KMS-11 (cell line): ENCODE results near the gene CERS6.
A peak's percentile ranks its signal among the peaks of the same experiment; 100 is the strongest.

ENCODE experiments used
- H2AFZ ChIP-seq: fragments of 200-600 bp; sonication (generic); 2 replicates; pipeline ENCODE4 v1.6.1; 2016; ENCODE audit warnings: antibody characterized with exemption, mixed run types, low read depth
- H3K27ac ChIP-seq: fragments of 200-600 bp; sonication (generic); 2 replicates; pipeline ENCODE4 v1.6.1; 2016; ENCODE audit warnings: mild to moderate bottlenecking, mixed run types
- H3K27me3 ChIP-seq: fragments of 200-600 bp; sonication (generic); 2 replicates; pipeline ENCODE4 v1.6.1; 2017; ENCODE audit warnings: mild to moderate bottlenecking, low read depth, mixed run types, moderate library complexity; ENCODE audit not compliant: insufficient read depth
- H3K36me3 ChIP-seq: fragments of 200-600 bp; sonication (generic); 2 replicates; pipeline ENCODE4 v1.6.1; 2017; ENCODE audit warnings: mild to moderate bottlenecking, mixed run types; ENCODE audit not compliant: insufficient read depth
- H3K4me1 ChIP-seq: fragments of 200-600 bp; sonication (generic); 2 replicates; pipeline ENCODE4 v1.6.1; 2016; ENCODE audit warnings: mild to moderate bottlenecking, low read depth, mixed run types; ENCODE audit not compliant: poor library complexity, severe bottlenecking
- H3K4me2 ChIP-seq: fragments of 200-600 bp; sonication (generic); 2 replicates; pipeline ENCODE4 v1.7.0; 2016; ENCODE audit warnings: mild to moderate bottlenecking, mixed run types
- H3K4me3 ChIP-seq: fragments of 200-600 bp; sonication (generic); IDR thresholded peaks from 2 replicates; pipeline ENCODE4 v1.6.1; 2017; ENCODE audit warnings: low read depth, low read length, mixed read lengths; ENCODE audit not compliant: insufficient read depth
- H3K79me2 ChIP-seq: fragments of 200-600 bp; sonication (generic); 2 replicates; pipeline ENCODE4 v1.6.1; 2016; ENCODE audit warnings: low read depth, mixed run types; ENCODE audit not compliant: insufficient read depth
- H3K9ac ChIP-seq: fragments of 200-600 bp; sonication (generic); 2 replicates; pipeline ENCODE4 v1.6.1; 2016; ENCODE audit warnings: mild to moderate bottlenecking, mixed run types
- H4K20me1 ChIP-seq: fragments of 200-600 bp; sonication (generic); 2 replicates; pipeline ENCODE4 v1.6.1; 2016; ENCODE audit warnings: mild to moderate bottlenecking, mixed run types; ENCODE audit not compliant: insufficient read depth
- CTCF ChIP-seq: fragments of 200-600 bp; sonication (generic); conservative IDR thresholded peaks from 2 replicates; pipeline ENCODE4 v1.6.1; 2017; ENCODE audit warnings: low read depth, mild to moderate bottlenecking, antibody characterized with exemption, low read length, moderate library complexity, mixed read lengths

The CERS6 gene

GRCh38 chr2:168465594-168465993 is 9.5 kb downstream of the CERS6 start:
- Histone ChIP-seq H3K79me2 (peaks cover 40% of the 10 kb centered on the region), H2AFZ (no peak overlapping the region), H3K27ac (no peak overlapping the region), H3K36me3 (no peaks in the 10 kb centered on the region), H3K27me3 (no peaks in the 10 kb centered on the region), H4K20me1 (no peaks in the 10 kb centered on the region), H3K4me3 (no peak overlapping the region), H3K9ac (no peak overlapping the region), H3K4me2 (peak overlapping the region; percentile 32; the same call in 1 of the 2 replicates), H3K4me1 (peaks cover 51% of the 10 kb centered on the region)
- TF ChIP-seq CTCF = no peak

- no peak overlapping the region for H3K9ac ChIP-seq
- no peak overlapping the region for H3K27ac ChIP-seq
- peaks cover 54% of the 10 kb centered on the region for H3K4me1 ChIP-seq
- H3K4me3 ChIP-seq = no peak overlapping the region
- no peak overlapping the region for H2AFZ ChIP-seq
- no peak overlapping the region; the same call in 1 of the 2 replicates for H3K4me2 ChIP-seq
- H4K20me1 ChIP-seq = no peaks in the 10 kb centered on the region
- H3K79me2 ChIP-seq = peaks cover 34% of the 10 kb centered on the region
- no peaks in the 10 kb centered on the region for H3K36me3 ChIP-seq
- no peak for TF ChIP-seq CTCF
- H3K27me3 ChIP-seq = no peaks in the 10 kb centered on the region
These were observed 10.2 kb downstream of the CERS6 start for GRCh38 chr2:168466190-168466737.

GRCh38 chr2:168466834-168467565 is 10.9 kb downstream of the CERS6 start:
- Histone ChIP-seq H3K4me2 (peak overlapping the region; percentile 17; the same call in 1 of the 2 replicates), H3K79me2 (peaks cover 27% of the 10 kb centered on the region), H2AFZ (no peak overlapping the region), H3K36me3 (no peaks in the 10 kb centered on the region), H3K27ac (no peak overlapping the region), H3K27me3 (no peaks in the 10 kb centered on the region), H3K4me1 (peaks cover 49% of the 10 kb centered on the region), H4K20me1 (no peaks in the 10 kb centered on the region), H3K4me3 (no peak overlapping the region), H3K9ac (no peak overlapping the region)
- TF ChIP-seq CTCF = no peak

GRCh38 chr2:168467729-168468128 is 11.7 kb downstream of the CERS6 start:
- no peak for TF ChIP-seq CTCF
- Histone ChIP-seq H3K4me2 (no peak overlapping the region), H3K4me3 (no peak overlapping the region), H4K20me1 (no peaks in the 10 kb centered on the region), H3K4me1 (peaks cover 49% of the 10 kb centered on the region), H3K27me3 (no peaks in the 10 kb centered on the region), H3K27ac (no peak overlapping the region), H2AFZ (no peak overlapping the region), H3K79me2 (peaks cover 20% of the 10 kb centered on the region), H3K36me3 (no peaks in the 10 kb centered on the region), H3K9ac (no peak overlapping the region)
